CD4-positive, alpha-beta memory T cell (primary cell): ENCODE data around the gene IQGAP2. TPM values are rescaled to one million over a fixed set of nuclear protein-coding genes. Genes with fewer than 3 reads are reported as not detected.
"Not testable (repeated sequence)": the region's sequence is repeated elsewhere in the genome, so short reads cannot be mapped to it uniquely, and the experiment has no call there.

Source experiments
- CTCF ChIA-PET: fragments of 350-600 bp; sonication (Branson Sonifier 250); formaldehyde crosslinking; loops from one replicate; lab custom pipeline; 2021; ENCODE audit warnings: inconsistent platforms; ENCODE audit not compliant: partially characterized antibody; lab: Charles Lee
- POLR2A ChIA-PET: fragments of 350-600 bp; sonication (Branson Sonifier 250); formaldehyde crosslinking; loops from one replicate; lab custom pipeline; 2021; ENCODE audit not compliant: partially characterized antibody; lab: Charles Lee
- DNase-seq, 5 donors: peaks; one replicate each; pipeline versions ENCODE4 v3.0.0 to v3.0.0-alpha.2; 2020 to 2022; ENCODE audit warnings: mixed read lengths in 1 of 5
- H3K27ac ChIP-seq: one replicate; pipeline ENCODE4 v1.7.0; 2013; ENCODE audit warnings: low read depth, low read length
- H3K27me3 ChIP-seq: 2 replicates; pipeline ENCODE4 v1.7.0; 2013; ENCODE audit warnings: mild to moderate bottlenecking, low read length, moderate library complexity; ENCODE audit not compliant: insufficient read depth
- H3K36me3 ChIP-seq: 2 replicates; pipeline ENCODE4 v1.7.0; 2013; ENCODE audit warnings: mild to moderate bottlenecking, low read length, moderate library complexity; ENCODE audit not compliant: insufficient read depth
- H3K4me1 ChIP-seq: 2 replicates; pipeline ENCODE4 v1.7.0; 2013; ENCODE audit warnings: mild to moderate bottlenecking, low read length, moderate library complexity; ENCODE audit not compliant: insufficient read depth
- H3K4me3 ChIP-seq, 2 donors: one replicate each; pipeline ENCODE4 v1.7.0; 2013; ENCODE audit warnings: low read length in 2 of 2, mild to moderate bottlenecking in 1 of 2
- H3K9me3 ChIP-seq, 2 donors: one replicate each; pipeline ENCODE4 v1.7.0; 2013; ENCODE audit warnings: low read length in 2 of 2, control low read depth in 1 of 2; ENCODE audit not compliant: control insufficient read depth in 1 of 2
- H3K27ac Mint-ChIP-seq, 7 donors: one replicate each; pipeline ENCODE4 v1.8.0; 2020 to 2021; ENCODE audit warnings: mixed read lengths in 7 of 7, mild to moderate bottlenecking in 6 of 7, inconsistent platforms in 3 of 7, moderate library complexity in 3 of 7
- H3K27me3 Mint-ChIP-seq, 2 donors: one replicate each; pipeline ENCODE4 v1.8.0; 2020 to 2021; ENCODE audit warnings: mixed read lengths in 2 of 2
- H3K36me3 Mint-ChIP-seq, 2 donors: one replicate each; pipeline ENCODE4 v1.8.0; 2020 to 2021; ENCODE audit warnings: mixed read lengths in 2 of 2, inconsistent platforms in 1 of 2, mild to moderate bottlenecking in 1 of 2
- H3K4me1 Mint-ChIP-seq, 4 donors: one replicate each; pipeline ENCODE4 v1.8.0; 2020 to 2021; ENCODE audit warnings: mixed read lengths in 4 of 4, mild to moderate bottlenecking in 1 of 4
- H3K4me3 Mint-ChIP-seq, 8 donors: one replicate each; pipeline ENCODE4 v1.8.0; 2020 to 2021; ENCODE audit warnings: mixed read lengths in 8 of 8, mild to moderate bottlenecking in 7 of 8, moderate library complexity in 6 of 8, inconsistent platforms in 3 of 8
- H3K9me3 Mint-ChIP-seq, 8 donors: one replicate each; pipeline ENCODE4 v1.8.0; 2020 to 2021; ENCODE audit warnings: mixed read lengths in 8 of 8, mild to moderate bottlenecking in 5 of 8, inconsistent platforms in 3 of 8, moderate library complexity in 1 of 8
- intact Hi-C: fragments of 100-400 bp; cut with micrococcal nuclease; formaldehyde crosslinking; loops from one replicate; pipeline ENCODE4 v1.15.1; 2023
- polyA plus RNA-seq, 2 donors: library from polyadenylated mRNA; unstranded; fragments of 300-500 nt; fragmentation: Illumina TruSeq; gene quantifications; one replicate each; pipeline ENCODE4 v1.2.3, GENCODE V29; 2021
- total RNA-seq, 2 experiments: library from RNA; stranded (reverse); gene quantifications; one replicate each; pipeline ENCODE4 v1.2.3, GENCODE V29; 2021

IQGAP2 gene
- total and polyA plus RNA-seq, 4 experiments from 2014 or later, result 24.7 to 126 (median 98.5) TPM

- Mint-ChIP-seq H3K27me3 (no peaks in the 10 kb centered on the region), H3K4me3 (peak overlapping the region in 2 of 8 donors; percentile 22 to 27), H3K27ac (peak overlapping the region in 4 of 7 donors; percentile 37 to 83 (median 78)), H3K9me3 (no peaks in the 10 kb centered on the region), H3K4me1 (peaks cover 36 to 60% (median 47%) of the 10 kb centered on the region in 4 donors), H3K36me3 (peaks cover 0 to 6% of the 10 kb centered on the region in 2 donors)
- H3K9me3 ChIP-seq, result no peaks in the 10 kb centered on the region
- H3K27me3 ChIP-seq, result no peaks in the 10 kb centered on the region
- H3K27ac ChIP-seq, result no peak overlapping the region
- no peak for DNase-seq
- no peaks in the 10 kb centered on the region for H3K36me3 ChIP-seq
- no peak overlapping the region for H3K4me3 ChIP-seq
- intact Hi-C loops, result no loop called here
- CTCF ChIA-PET, result interaction anchor here (1.3 to 1.7 kb wide), 2 partner anchors 17 to 102 kb away, joined by 3 to 4 read pairs; partner anchors contain the start of gene IQGAP2
- POLR2A ChIA-PET, result no interaction called here
- peaks cover 21% of the 10 kb centered on the region for H3K4me1 ChIP-seq
Observed at GRCh38 chr5:76504901-76505564, 101.9 kb downstream of the IQGAP2 start.

- CTCF ChIA-PET, result interaction anchor here (0.5 kb wide), 1 partner anchor 52 kb away, joined by 3 read pairs; no protein-coding TSS in a partner anchor
- Histone ChIP-seq H3K9me3 (no peaks in the 10 kb centered on the region), H3K27me3 (no peaks in the 10 kb centered on the region), H3K4me3 (no peak overlapping the region), H3K36me3 (peaks cover 4% of the 10 kb centered on the region), H3K27ac (no peak overlapping the region), H3K4me1 (peaks cover 13% of the 10 kb centered on the region)
- peak overlapping the region in 4 of 7 donors; percentile 14 to 53 (median 36) for H3K27ac Mint-ChIP-seq
- H3K4me3 Mint-ChIP-seq, result no peak overlapping the region
- H3K36me3 Mint-ChIP-seq, result peaks cover 23 to 33% of the 10 kb centered on the region in 2 donors
- no peak for DNase-seq
- POLR2A ChIA-PET, result no interaction called here
- no peaks in the 10 kb centered on the region for H3K27me3 Mint-ChIP-seq
- H3K9me3 Mint-ChIP-seq, result no peaks in the 10 kb centered on the region
- intact Hi-C loops, result no loop called here
- H3K4me1 Mint-ChIP-seq, result peaks cover 22 to 55% (median 41%) of the 10 kb centered on the region in 4 donors
Observed at GRCh38 chr5:76513476-76513875, 110.4 kb downstream of the IQGAP2 start.

GRCh38 chr5:76514292-76514691, 111.2 kb downstream of the IQGAP2 start:
- peaks cover 25 to 55% (median 42%) of the 10 kb centered on the region in 4 donors for H3K4me1 Mint-ChIP-seq
- no peak overlapping the region for H3K4me3 ChIP-seq
- intact Hi-C loops, result no loop called here
- peak overlapping the region in 4 of 7 donors; percentile 25 to 82 (median 68) for H3K27ac Mint-ChIP-seq
- no peaks in the 10 kb centered on the region for H3K9me3 Mint-ChIP-seq
- POLR2A ChIA-PET, result interaction anchor here (1.2 to 1.4 kb wide), 2 partner anchors 13 to 111 kb away, joined by 3 read pairs; partner anchors contain the start of gene IQGAP2
- H3K27ac ChIP-seq, result no peak overlapping the region
- H3K27me3 Mint-ChIP-seq, result no peaks in the 10 kb centered on the region
- DNase-seq, result no peak
- CTCF ChIA-PET, result interaction anchor here (0.8 kb wide), 2 partner anchors 9 to 30 kb away, joined by 3 to 4 read pairs; no protein-coding TSS in a partner anchor
- no peaks in the 10 kb centered on the region for H3K27me3 ChIP-seq
- peaks cover 4% of the 10 kb centered on the region for H3K36me3 ChIP-seq
- peaks cover 13% of the 10 kb centered on the region for H3K4me1 ChIP-seq
- H3K4me3 Mint-ChIP-seq, result peak overlapping the region in 3 of 8 donors; percentile 3 to 4 (median 4)
- peaks cover 23 to 38% of the 10 kb centered on the region in 2 donors for H3K36me3 Mint-ChIP-seq
- no peaks in the 10 kb centered on the region for H3K9me3 ChIP-seq

GRCh38 chr5:76514713-76515112, 111.6 kb downstream of the IQGAP2 start:
- H3K9me3 ChIP-seq, result no peaks in the 10 kb centered on the region
- Mint-ChIP-seq H3K4me1 (peaks cover 27 to 58% (median 45%) of the 10 kb centered on the region in 4 donors), H3K27me3 (no peaks in the 10 kb centered on the region), H3K36me3 (peaks cover 23 to 38% of the 10 kb centered on the region in 2 donors), H3K9me3 (no peaks in the 10 kb centered on the region), H3K27ac (peak overlapping the region in 4 of 7 donors; percentile 25 to 82 (median 68)), H3K4me3 (no peak overlapping the region)
- ChIA-PET CTCF (interaction anchor here (0.8 kb wide), 2 partner anchors 9 to 30 kb away, joined by 3 to 4 read pairs; no protein-coding TSS in a partner anchor), POLR2A (interaction anchor here (1.2 to 1.4 kb wide), 2 partner anchors 12 to 111 kb away, joined by 3 read pairs; partner anchors contain the start of gene IQGAP2)
- no peak overlapping the region for H3K4me3 ChIP-seq
- H3K36me3 ChIP-seq, result peaks cover 4% of the 10 kb centered on the region
- DNase-seq, result no peak
- no peak overlapping the region for H3K27ac ChIP-seq
- peaks cover 13% of the 10 kb centered on the region for H3K4me1 ChIP-seq
- no peaks in the 10 kb centered on the region for H3K27me3 ChIP-seq
- intact Hi-C loops, result no loop called here

- Histone ChIP-seq H3K9me3 (no peaks in the 10 kb centered on the region), H3K4me1 (peaks cover 33% of the 10 kb centered on the region), H3K36me3 (no peaks in the 10 kb centered on the region), H3K27me3 (no peaks in the 10 kb centered on the region), H3K4me3 (no peak overlapping the region), H3K27ac (no peak overlapping the region)
- H3K27me3 Mint-ChIP-seq, result no peaks in the 10 kb centered on the region
- CTCF ChIA-PET, result interaction anchor here (1.4 kb wide), 1 partner anchor 8 kb away, joined by 4 read pairs; no protein-coding TSS in a partner anchor
- peaks cover 36 to 73% (median 54%) of the 10 kb centered on the region in 4 donors for H3K4me1 Mint-ChIP-seq
- no peak for DNase-seq
- H3K9me3 Mint-ChIP-seq, result no peaks in the 10 kb centered on the region
- peaks cover 21 to 30% of the 10 kb centered on the region in 2 donors for H3K36me3 Mint-ChIP-seq
- peak overlapping the region in 1 of 8 donors; percentile 59 for H3K4me3 Mint-ChIP-seq
- H3K27ac Mint-ChIP-seq, result peak overlapping the region in 1 of 7 donors; percentile 38
- intact Hi-C loops, result no loop called here
- POLR2A ChIA-PET, result interaction anchor here (1.1 kb wide), 1 partner anchor 115 kb away, joined by 3 read pairs; no protein-coding TSS in a partner anchor
Observed at GRCh38 chr5:76517334-76517733, 114.2 kb downstream of the IQGAP2 start.

GRCh38 chr5:76518246-76518645, 115.2 kb downstream of the IQGAP2 start:
- Mint-ChIP-seq H3K27ac (peak overlapping the region in 3 of 7 donors; percentile 38 to 54 (median 43)), H3K36me3 (peaks cover 21 to 30% of the 10 kb centered on the region in 2 donors), H3K4me1 (peaks cover 39 to 75% (median 57%) of the 10 kb centered on the region in 4 donors)
- H3K4me3 ChIP-seq, H3K9me3 ChIP-seq, DNase-seq, CTCF ChIA-PET, intact Hi-C loops, H3K9me3 Mint-ChIP-seq, H3K27ac ChIP-seq, H3K4me3 Mint-ChIP-seq, H3K27me3 Mint-ChIP-seq, H3K36me3 ChIP-seq, POLR2A ChIA-PET, H3K27me3 ChIP-seq: not testable (repeated sequence)
- H3K4me1 ChIP-seq, result peaks cover 41% of the 10 kb centered on the region
